Measurements from ENCODE around the gene GADD45B.
"Not testable (repeated sequence)": the region's sequence is repeated elsewhere in the genome, so short reads cannot be mapped to it uniquely, and the experiment has no call there.

Gene GADD45B

GRCh38 chr19:2514981-2515518, 39.1 kb downstream of the GADD45B start:
- no peak for DNase-seq (ENCODE audit: low read depth)

GRCh38 chr19:2516727-2517126, 40.8 kb downstream of the GADD45B start:
- DNase-seq (ENCODE audit: low read depth): no peak

- peak; percentile 17 for DNase-seq (ENCODE audit: low read depth)
Measured at GRCh38 chr19:2517881-2518601, 42.1 kb downstream of the GADD45B start.

- DNase-seq (ENCODE audit: low read depth): not testable (repeated sequence)
Measured at GRCh38 chr19:2518856-2519255, 42.9 kb downstream of the GADD45B start.

GRCh38 chr19:2519482-2519881, 43.6 kb downstream of the GADD45B start:
- no peak for DNase-seq (ENCODE audit: low read depth)

- DNase-seq (ENCODE audit: low read depth): no peak
Measured at GRCh38 chr19:2523630-2524311, 47.8 kb downstream of the GADD45B start.

GRCh38 chr19:2524361-2524839, 48.5 kb downstream of the GADD45B start:
- DNase-seq (ENCODE audit: low read depth): no peak

GRCh38 chr19:2524840-2525723, 49.2 kb downstream of the GADD45B start:
- no peak for DNase-seq (ENCODE audit: low read depth)

- no peak for DNase-seq (ENCODE audit: low read depth)
Measured at GRCh38 chr19:2527171-2527570, 51.2 kb downstream of the GADD45B start.

- no peak for DNase-seq (ENCODE audit: low read depth)
Measured at GRCh38 chr19:2527686-2528085, 51.8 kb downstream of the GADD45B start.

All from stimulated activated CD8-positive, alpha-beta memory T cell treated with anti-CD3 and anti-CD28 coated beads, Interleukin-12 subunit alpha, Interleukin-12 subunit beta, amount 100 ng/mL, for 4 hours (primary cell).